NCI-H1930 (cell line): ENCODE measurements around the gene CCDC85A.

Experiments used
- DNase-seq, 2 experiments: peaks; one replicate each; lab custom pipeline; 2025; lab: John Stamatoyannopoulos, UW

CCDC85A gene

DNA sequence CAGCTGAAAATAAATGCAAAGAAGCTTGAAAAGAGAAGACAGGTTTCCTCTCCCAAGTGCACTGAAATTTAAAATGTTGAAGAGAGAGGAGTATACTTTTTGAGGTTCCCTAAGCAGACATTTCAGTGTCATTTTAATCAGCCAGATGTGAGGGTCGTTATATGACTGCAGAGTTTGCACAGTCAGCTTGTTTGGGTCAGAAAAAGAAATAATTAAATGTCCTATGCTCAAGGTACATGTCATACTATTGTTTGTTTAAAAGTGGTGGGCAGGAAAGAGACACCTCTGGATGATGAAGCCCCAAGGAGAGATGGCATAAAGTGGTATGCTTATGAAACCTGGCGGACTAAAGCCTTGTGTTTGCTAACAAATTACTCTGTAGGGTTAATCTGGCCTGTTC lies 55.2 kb downstream of the CCDC85A start:
- DNase-seq = no peak

- peak in 1 of 2 experiments; percentile 18 for DNase-seq
Observed at GRCh38 chr2:56239437-56239836, 55.6 kb downstream of the CCDC85A start.

- DNase-seq = no peak
Observed at GRCh38 chr2:56240210-56240609, 56.4 kb downstream of the CCDC85A start.

DNA sequence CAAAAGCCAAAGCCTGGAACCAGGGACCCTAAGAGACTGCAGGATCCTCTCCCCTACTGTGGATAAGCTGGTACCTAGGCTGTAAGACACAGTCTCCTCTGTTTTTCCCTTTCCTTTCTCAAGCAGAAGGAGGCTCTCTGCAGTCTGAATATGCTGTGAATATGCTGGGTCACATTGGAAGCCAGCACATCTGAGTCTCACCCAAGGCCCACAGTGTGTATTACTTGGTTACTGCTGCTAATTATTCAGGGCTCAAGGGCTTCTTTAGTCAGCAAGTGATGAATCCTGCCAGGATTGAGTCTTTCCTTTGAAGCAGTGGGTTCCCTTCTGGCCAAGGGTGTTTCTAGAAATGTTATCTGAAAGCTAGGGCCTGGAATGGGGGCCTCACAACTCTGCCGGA lies 60.7 kb downstream of the CCDC85A start:
- DNase-seq = no peak

DNA sequence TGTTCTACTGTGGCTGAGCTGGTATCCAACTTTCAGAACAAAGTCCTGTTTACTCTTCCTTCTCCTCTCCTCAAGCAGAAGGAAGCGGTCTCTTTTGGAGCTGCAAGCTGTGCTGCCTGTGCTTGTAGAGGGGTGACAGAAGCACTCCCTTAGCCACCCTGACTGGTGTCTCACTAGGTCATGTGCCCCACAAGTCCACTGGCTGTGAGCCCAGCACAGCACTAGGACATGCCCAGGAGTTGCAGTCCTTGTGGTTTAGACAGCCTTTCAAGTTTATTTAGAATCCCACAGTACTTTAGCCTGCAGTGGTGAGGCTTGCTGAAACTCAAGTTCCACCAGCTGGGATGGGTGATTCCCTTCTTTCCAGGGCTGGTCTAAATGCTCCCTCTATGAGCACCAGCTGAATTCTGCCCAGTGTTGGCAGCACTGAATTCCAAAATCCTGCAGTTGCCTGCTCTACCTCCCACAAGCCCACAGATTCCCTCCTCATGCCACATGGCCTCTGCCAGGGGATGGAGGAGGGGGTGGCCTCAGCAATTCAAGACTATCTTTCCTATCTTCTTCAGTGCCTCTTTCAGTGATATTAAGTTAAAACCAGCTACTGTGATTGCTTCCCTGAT lies 61.2 kb downstream of the CCDC85A start:
- DNase-seq = no peak

- DNase-seq = no peak
Observed at GRCh38 chr2:56248965-56249742, 65.4 kb downstream of the CCDC85A start.

DNA sequence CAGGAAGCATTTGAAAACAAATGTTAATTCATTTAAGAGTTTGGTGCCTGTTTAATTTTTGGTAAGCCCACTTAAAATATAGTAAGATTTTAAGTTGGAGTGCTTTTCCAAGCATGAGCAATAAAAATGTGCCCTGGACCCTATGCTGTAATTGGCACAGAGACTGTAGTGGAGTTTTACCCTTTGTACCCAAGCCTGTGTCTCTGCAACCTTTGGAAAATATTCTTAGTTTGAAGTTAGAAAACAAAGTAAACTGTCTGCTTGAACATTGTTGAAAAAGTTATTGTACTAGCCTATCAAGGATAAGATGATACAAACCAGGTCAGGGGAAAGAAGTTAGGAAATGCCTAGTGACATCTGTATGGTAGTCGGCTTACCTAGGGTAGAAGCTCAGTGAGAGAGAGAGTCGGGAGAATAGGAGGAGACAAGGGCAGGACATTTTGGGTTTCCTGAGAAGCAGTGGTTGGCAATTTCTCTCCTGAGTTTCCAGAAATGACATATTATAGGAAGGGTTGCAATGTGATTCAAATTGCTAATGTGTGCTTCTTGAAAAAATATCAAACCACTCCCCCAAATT lies 66.5 kb downstream of the CCDC85A start:
- DNase-seq = no peak

DNA sequence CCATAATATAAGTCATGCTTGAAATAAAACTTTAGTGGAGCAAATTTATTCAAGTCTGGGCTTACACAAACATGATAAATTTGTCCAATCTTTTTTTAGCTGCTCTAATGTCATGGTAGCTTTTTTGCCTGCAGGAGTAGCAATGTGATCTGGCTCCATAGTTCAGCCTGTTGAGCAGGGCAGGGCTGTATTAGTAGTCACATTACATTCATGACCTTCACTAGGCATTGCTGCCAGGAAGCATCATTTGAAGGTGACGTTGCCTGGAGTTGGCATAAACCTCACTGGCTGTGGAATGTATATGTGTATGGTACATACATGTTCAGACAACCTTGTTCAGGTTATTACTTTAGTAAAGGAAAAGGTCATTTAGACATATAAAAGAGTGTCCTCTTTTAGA lies 76.6 kb downstream of the CCDC85A start:
- no peak for DNase-seq

- DNase-seq = no peak
Observed at GRCh38 chr2:56262241-56262640, 78.5 kb downstream of the CCDC85A start.

- no peak for DNase-seq
Observed at GRCh38 chr2:56263876-56264275, 80.1 kb downstream of the CCDC85A start.

GRCh38 chr2:56266761-56267414 lies 83.1 kb downstream of the CCDC85A start:
- no peak for DNase-seq

GRCh38 chr2:56267415-56267788 lies 83.6 kb downstream of the CCDC85A start:
- DNase-seq = no peak

- no peak for DNase-seq
Observed at GRCh38 chr2:56268856-56269255, 85.1 kb downstream of the CCDC85A start.

GRCh38 chr2:56271275-56271674 lies 87.5 kb downstream of the CCDC85A start:
- DNase-seq = no peak

DNA sequence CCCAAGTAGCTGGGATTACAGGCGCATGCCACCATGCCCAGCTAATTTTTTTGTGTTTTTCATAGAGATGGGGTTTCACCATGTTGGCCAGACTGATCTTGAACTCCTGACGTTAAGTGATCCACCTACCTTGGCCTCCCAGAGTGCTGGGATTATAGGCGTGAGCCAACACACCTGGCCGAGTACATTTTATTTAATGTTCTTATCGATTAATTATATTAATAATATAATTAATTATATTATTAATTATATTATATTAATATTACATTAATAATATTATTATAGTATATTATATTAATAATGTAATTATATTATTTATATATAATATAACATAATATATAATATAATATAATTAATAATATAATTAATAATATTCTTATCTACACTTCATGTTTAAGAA lies 101.4 kb downstream of the CCDC85A start:
- DNase-seq = no peak

- no peak for DNase-seq
Observed at GRCh38 chr2:56286936-56287335, 103.1 kb downstream of the CCDC85A start.

DNA sequence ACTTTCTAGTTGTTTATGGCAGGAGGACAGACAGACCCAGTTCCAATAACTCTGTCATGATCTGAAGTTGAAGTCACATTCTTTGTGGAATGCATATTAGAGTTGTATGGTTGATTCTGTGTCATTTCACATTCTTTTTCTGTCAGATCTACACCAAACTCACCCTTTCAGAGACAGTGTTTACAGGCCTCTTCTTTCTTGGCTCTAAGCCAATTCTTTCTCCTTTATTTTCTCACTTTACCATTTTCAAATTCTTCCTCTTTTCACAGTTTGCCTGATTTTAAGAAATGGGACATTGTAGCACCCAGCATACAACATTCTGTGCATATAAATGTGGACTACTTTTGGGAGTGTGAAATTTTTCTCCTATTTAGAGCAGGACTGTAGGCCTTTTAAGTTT lies 103.7 kb downstream of the CCDC85A start:
- no peak for DNase-seq

DNA sequence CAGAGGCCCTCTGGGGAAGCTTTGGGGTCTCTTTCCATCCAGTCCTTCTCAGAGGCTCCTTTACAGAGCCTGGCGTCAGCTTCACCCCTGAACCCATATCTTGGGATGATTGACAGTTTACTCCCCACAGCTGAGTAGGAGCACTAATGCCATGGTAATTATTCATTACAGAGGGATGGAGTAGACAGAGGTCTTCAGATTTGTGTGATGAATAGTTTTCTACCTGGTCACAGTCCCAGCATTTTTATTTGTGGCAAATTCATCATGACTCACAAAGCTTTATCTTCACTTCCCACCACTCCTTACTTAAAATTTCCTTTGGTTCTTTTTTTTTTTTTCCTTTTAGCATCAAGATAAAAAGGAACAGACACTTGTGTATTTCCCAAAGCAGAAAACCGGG lies 104.2 kb downstream of the CCDC85A start:
- DNase-seq = no peak

DNA sequence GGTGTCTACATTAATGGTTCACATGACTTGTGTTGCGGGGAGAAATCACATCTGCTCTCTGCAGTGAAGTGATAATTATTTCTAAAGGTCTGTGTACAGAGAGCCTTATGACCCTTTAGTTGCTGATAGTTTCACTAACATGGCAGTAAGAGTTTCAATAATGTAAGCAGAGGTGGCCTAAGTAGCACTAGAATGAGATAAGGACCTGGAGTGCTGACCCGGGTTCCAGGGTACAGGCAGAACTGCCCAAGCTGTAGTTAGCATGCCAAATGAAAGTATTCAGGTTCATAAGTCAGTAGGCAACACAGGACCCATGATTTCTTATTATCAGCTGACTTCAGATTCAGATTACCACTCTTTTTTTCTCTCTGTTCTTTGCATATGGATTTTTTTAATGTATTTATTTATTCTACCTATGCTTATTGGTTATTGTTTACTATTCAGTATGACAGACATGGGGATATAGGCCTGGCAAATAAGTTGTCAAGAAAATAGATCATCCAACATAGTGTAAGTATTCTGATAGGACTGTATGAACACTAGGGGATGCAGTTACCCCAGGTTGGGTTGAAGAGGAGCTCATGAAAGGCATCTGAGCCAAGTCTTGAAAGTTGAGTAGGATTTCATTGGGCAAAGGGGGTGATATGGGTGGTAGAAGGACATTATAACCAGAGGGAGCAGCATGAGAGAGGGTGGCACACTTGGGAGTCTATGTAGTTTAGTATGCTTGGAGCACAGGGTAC lies 105.2 kb downstream of the CCDC85A start:
- no peak for DNase-seq

GRCh38 chr2:56291711-56292110 lies 107.9 kb downstream of the CCDC85A start:
- DNase-seq = no peak

GRCh38 chr2:56292951-56293350 lies 109.2 kb downstream of the CCDC85A start:
- DNase-seq = no peak

GRCh38 chr2:56295666-56296065 lies 111.9 kb downstream of the CCDC85A start:
- DNase-seq = no peak
